ENCODE results near the gene ALOX5.
"Not testable (repeated sequence)": the region's sequence is repeated elsewhere in the genome, so short reads cannot be mapped to it uniquely, and the experiment has no call there.

ALOX5 gene

GRCh38 chr10:45471531-45472310 is 97.7 kb downstream of the ALOX5 start:
- no peak overlapping the region for H3K4me3 ChIP-seq (ENCODE audit: low read depth, low read length)
- no peak for TF ChIP-seq CTCF (IDR thresholded peaks at IDR 0.05; ENCODE audit: control insufficient read depth, extremely low read depth, insufficient read depth)
- DNase-seq (ENCODE audit: low read depth): no peak

- DNase-seq (ENCODE audit: low read depth): no peak
- H3K4me3 ChIP-seq (ENCODE audit: low read depth, low read length): no peak overlapping the region
- no peak for TF ChIP-seq CTCF (IDR thresholded peaks at IDR 0.05; ENCODE audit: control insufficient read depth, extremely low read depth, insufficient read depth)
Observed at GRCh38 chr10:45473126-45473525, 99.1 kb downstream of the ALOX5 start.

- H3K4me3 ChIP-seq (ENCODE audit: low read depth, low read length): no peak overlapping the region
- DNase-seq (ENCODE audit: low read depth): no peak
- TF ChIP-seq CTCF (IDR thresholded peaks at IDR 0.05; ENCODE audit: control insufficient read depth, extremely low read depth, insufficient read depth): no peak
Observed at GRCh38 chr10:45476559-45476958, 102.5 kb downstream of the ALOX5 start.

GRCh38 chr10:45480294-45480693 is 106.3 kb downstream of the ALOX5 start:
- TF ChIP-seq CTCF (IDR thresholded peaks at IDR 0.05; ENCODE audit: control insufficient read depth, extremely low read depth, insufficient read depth): no peak
- no peak overlapping the region for H3K4me3 ChIP-seq (ENCODE audit: low read depth, low read length)
- DNase-seq (ENCODE audit: low read depth): no peak

- not testable (repeated sequence) for H3K4me3 ChIP-seq (ENCODE audit: low read depth, low read length); DNase-seq (ENCODE audit: low read depth)
Observed at GRCh38 chr10:45481100-45481499, 107.1 kb downstream of the ALOX5 start.

DNA sequence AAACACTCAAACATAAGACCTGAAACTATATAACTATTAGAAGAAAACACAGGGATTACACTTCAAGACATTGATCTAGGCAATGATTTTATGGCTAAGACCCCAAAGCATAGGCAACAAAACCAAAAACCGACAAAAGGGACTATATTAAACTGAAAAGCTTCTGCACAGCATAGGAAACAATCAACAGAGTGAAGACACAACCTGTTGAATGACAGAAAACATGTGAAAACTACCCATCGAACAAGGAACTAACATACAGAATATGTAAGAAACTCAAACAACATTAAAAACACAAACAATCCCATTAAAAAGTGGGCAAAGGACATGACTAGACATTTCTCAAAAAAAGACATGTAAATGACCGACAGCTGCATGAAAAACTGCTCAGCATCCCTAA is 109.0 kb downstream of the ALOX5 start:
- no peak for TF ChIP-seq CTCF (IDR thresholded peaks at IDR 0.05; ENCODE audit: control insufficient read depth, extremely low read depth, insufficient read depth)
- H3K4me3 ChIP-seq (ENCODE audit: low read depth, low read length): no peak overlapping the region
- no peak for DNase-seq (ENCODE audit: low read depth)

- TF ChIP-seq CTCF (IDR thresholded peaks at IDR 0.05; ENCODE audit: control insufficient read depth, extremely low read depth, insufficient read depth): no peak
- H3K4me3 ChIP-seq (ENCODE audit: low read depth, low read length): no peak overlapping the region
- DNase-seq (ENCODE audit: low read depth): no peak
Observed at GRCh38 chr10:45487735-45488134, 113.7 kb downstream of the ALOX5 start.

Data from LNCaP clone FGC (cell line).